ENCODE data around the gene AIFM1. TPM values are rescaled to one million over a fixed set of nuclear protein-coding genes. Genes with fewer than 3 reads are reported as not detected.
A peak's percentile ranks its signal among the peaks of the same experiment; 100 is the strongest.

The AIFM1 gene
- total RNA-seq (10 to 100 TPM; 48.6 to 59.9 (median 53.1) TPM), polyA plus RNA-seq (10 to 100 TPM; 53.8 to 61.6 (median 59.5) TPM)
- long read RNA-seq, donor 1, transcript AIFM1-201 (16 exons, 2,260 nt), result major isoform, 50 of 60 reads
- long read RNA-seq, donor 1, partial matches to known transcripts, result 7 of 60 reads
- long read RNA-seq, donor 1, other reads (novel, unspliced or antisense), result 2 of 60 reads
- long read RNA-seq, donor 2, transcript AIFM1-201 (16 exons, 2,260 nt), result major isoform, 99 of 129 reads
- long read RNA-seq, donor 2, transcript AIFM1-202 (16 exons, 2,248 nt), result minor isoform, 17 of 129 reads
- long read RNA-seq, donor 2, partial matches to known transcripts, result 3 of 129 reads
- long read RNA-seq, donor 2, other reads (novel, unspliced or antisense), result 10 of 129 reads

GRCh38 chrX:130165703-130166502 is at the start of gene AIFM1:
TSS of gene AIFM1 (minus strand) at chrX:130165841. CDS start at chrX:130165656, 185 bp downstream.
- 0 to 32% (median 1%) methylated on average over 41 to 50 of the region's 50 CpGs for WGBS, 3 donors
- intact Hi-C loops (cut with DNase I), result no loop called here
- Histone ChIP-seq H3K27me3 (ENCODE audit: insufficient read depth in 3 of 3, low read length in 2 of 3) (no peaks in the 10 kb centered on the region), H3K36me3 (ENCODE audit: insufficient read depth in 1 of 2, low read depth in 1 of 2) (no peaks in the 10 kb centered on the region), H3K27ac (peak within 1 kb of the TSS; percentile 88), H3K4me3 (peak within 1 kb of the TSS; percentile 77), H3K4me1 (peaks cover 11% of the 10 kb centered on the region), H3K9me3 (no peaks in the 10 kb centered on the region)
- no peak for TF ChIP-seq CTCF (IDR thresholded peaks at IDR 0.05)
- DNase-seq (peak; percentile 91 to 96), ATAC-seq (peak; percentile 93 to 97 (median 96))

GRCh38 chrX:130213376-130213775 is 47.7 kb upstream of the AIFM1 start:
- no peak for ATAC-seq

GRCh38 chrX:130212371-130212770 is 46.7 kb upstream of the AIFM1 start:
- H3K9me3 ChIP-seq, result no peaks in the 10 kb centered on the region
- H3K4me3 ChIP-seq, result no peak overlapping the region
- WGBS, 3 donors, result 61 to 95% (median 93%) methylated on average over 1 of the region's 1 CpG
- intact Hi-C loops (cut with DNase I), result no loop called here
- H3K4me1 ChIP-seq, result no peaks in the 10 kb centered on the region
- no peak overlapping the region for H3K27ac ChIP-seq
- DNase-seq (no peak), ATAC-seq (no peak)
- peaks cover 0 to 60% of the 10 kb centered on the region in 2 donors for H3K36me3 ChIP-seq (ENCODE audit: insufficient read depth in 1 of 2, low read depth in 1 of 2)
- TF ChIP-seq CTCF (IDR thresholded peaks at IDR 0.05), result no peak
- H3K27me3 ChIP-seq (ENCODE audit: insufficient read depth in 3 of 3, low read length in 2 of 3), result no peaks in the 10 kb centered on the region

More at GRCh38 chrX:130213376-130213775, 47.7 kb upstream of the AIFM1 start:
- Histone ChIP-seq H3K27ac (no peak overlapping the region), H3K27me3 (ENCODE audit: insufficient read depth in 3 of 3, low read length in 2 of 3) (no peaks in the 10 kb centered on the region), H3K36me3 (ENCODE audit: insufficient read depth in 1 of 2, low read depth in 1 of 2) (peaks cover 0 to 68% of the 10 kb centered on the region in 2 donors), H3K4me1 (no peaks in the 10 kb centered on the region), H3K9me3 (no peaks in the 10 kb centered on the region), H3K4me3 (no peak overlapping the region)
- intact Hi-C loops (cut with DNase I), result no loop called here
- WGBS, 3 donors, result 92 to 100% (median 93%) methylated on average over 2 of the region's 2 CpGs
- TF ChIP-seq CTCF (IDR thresholded peaks at IDR 0.05), result no peak
- no peak for DNase-seq

- intact Hi-C loops (cut with DNase I), result no loop called here
- ATAC-seq, result no peak
- no peak overlapping the region for H3K4me3 ChIP-seq
- no peaks in the 10 kb centered on the region for H3K9me3 ChIP-seq
- no peaks in the 10 kb centered on the region for H3K27me3 ChIP-seq (ENCODE audit: insufficient read depth in 3 of 3, low read length in 2 of 3)
- H3K4me1 ChIP-seq, result no peaks in the 10 kb centered on the region
- no peak for DNase-seq
- TF ChIP-seq CTCF (IDR thresholded peaks at IDR 0.05), result no peak
- no peak overlapping the region for H3K27ac ChIP-seq
- WGBS, 3 donors, result 73 to 96% (median 95%) methylated on average over 4 of the region's 4 CpGs
- peaks cover 0 to 60% of the 10 kb centered on the region in 2 donors for H3K36me3 ChIP-seq (ENCODE audit: insufficient read depth in 1 of 2, low read depth in 1 of 2)
These were observed 46.0 kb upstream of the AIFM1 start for GRCh38 chrX:130211415-130212186.
